ENCODE results near the gene HOXB1.
"Not testable (repeated sequence)": the region's sequence is repeated elsewhere in the genome, so short reads cannot be mapped to it uniquely, and the experiment has no call there.

The HOXB1 gene

GRCh38 chr17:48494335-48494734 is 36.5 kb downstream of the HOXB1 start:
- no peak for DNase-seq (ENCODE audit: low read depth)

GRCh38 chr17:48492401-48493298 is 38.2 kb downstream of the HOXB1 start:
- peak; percentile 36 for DNase-seq (ENCODE audit: low read depth)

GRCh38 chr17:48491527-48492273 is 39.1 kb downstream of the HOXB1 start:
- DNase-seq (ENCODE audit: low read depth), result no peak

GRCh38 chr17:48490451-48490892 is 40.3 kb downstream of the HOXB1 start:
- no peak for DNase-seq (ENCODE audit: low read depth)

GRCh38 chr17:48489781-48490180 is 41.0 kb downstream of the HOXB1 start:
- no peak for DNase-seq (ENCODE audit: low read depth)

GRCh38 chr17:48488548-48489106 is 42.2 kb downstream of the HOXB1 start:
- no peak for DNase-seq (ENCODE audit: low read depth)

- DNase-seq (ENCODE audit: low read depth), result no peak
Observed at GRCh38 chr17:48487221-48487620, 43.6 kb downstream of the HOXB1 start.

GRCh38 chr17:48486557-48486956 is 44.3 kb downstream of the HOXB1 start:
- DNase-seq (ENCODE audit: low read depth), result peak; percentile 46

GRCh38 chr17:48484850-48485249 is 46.0 kb downstream of the HOXB1 start:
- no peak for DNase-seq (ENCODE audit: low read depth)

GRCh38 chr17:48484256-48484655 is 46.6 kb downstream of the HOXB1 start:
- no peak for DNase-seq (ENCODE audit: low read depth)

GRCh38 chr17:48483471-48484131 is 47.2 kb downstream of the HOXB1 start:
- DNase-seq (ENCODE audit: low read depth), result peak; percentile 70

- DNase-seq (ENCODE audit: low read depth), result no peak
Observed at GRCh38 chr17:48483004-48483403, 47.8 kb downstream of the HOXB1 start.

- DNase-seq (ENCODE audit: low read depth), result not testable (repeated sequence)
Observed at GRCh38 chr17:48482301-48482700, 48.5 kb downstream of the HOXB1 start.

GRCh38 chr17:48479014-48479402 is 51.8 kb downstream of the HOXB1 start:
- DNase-seq (ENCODE audit: low read depth), result no peak
